Neural crest cell (in vitro differentiated cells): ENCODE data around the gene RNASEH2B. TPM values are rescaled to one million over a fixed set of nuclear protein-coding genes. Genes with fewer than 3 reads are reported as not detected.

Source experiments
- DNase-seq: peaks from one replicate; pipeline ENCODE4 v3.0.0; 2021; ENCODE audit warnings: low read depth, mixed read lengths, low spot score
- H3K27ac Mint-ChIP-seq: one replicate; pipeline ENCODE4 v1.8.0; 2021; ENCODE audit warnings: mild to moderate bottlenecking, mixed read lengths; ENCODE audit not compliant: unreplicated experiment
- H3K27me3 Mint-ChIP-seq: 2 replicates; pipeline ENCODE4 v1.8.0; 2021; ENCODE audit warnings: low read depth, mild to moderate bottlenecking, mixed read lengths
- H3K36me3 Mint-ChIP-seq: 2 replicates; pipeline ENCODE4 v1.8.0; 2021; ENCODE audit warnings: low read depth, mild to moderate bottlenecking, mixed read lengths
- H3K4me1 Mint-ChIP-seq: 2 replicates; pipeline ENCODE4 v1.8.0; 2021; ENCODE audit warnings: mixed read lengths
- H3K4me3 Mint-ChIP-seq: one replicate; pipeline ENCODE4 v1.8.0; 2021; ENCODE audit warnings: mild to moderate bottlenecking, mixed read lengths
- H3K9me3 Mint-ChIP-seq: 2 replicates; pipeline ENCODE4 v1.8.0; 2021; ENCODE audit warnings: mixed read lengths
- CTCF ChIP-seq: fragments of 200-600 bp; sonication (generic); conservative IDR thresholded peaks from 2 replicates; pipeline ENCODE4 v1.5.0; 2021; ENCODE audit warnings: antibody characterized with exemption, mild to moderate bottlenecking
- total RNA-seq: library from RNA; stranded (reverse); gene quantifications from 2 replicates; pipeline ENCODE4 v1.2.1, GENCODE V29; 2021

The RNASEH2B gene
- total RNA-seq, 1 donor from 2014 or later, result 53.2 TPM

- H3K27ac Mint-ChIP-seq, result no peak overlapping the region
- H3K4me3 Mint-ChIP-seq, result no peak overlapping the region
- H3K36me3 Mint-ChIP-seq, result peaks cover 3% of the 10 kb centered on the region
- peaks cover 5% of the 10 kb centered on the region for H3K4me1 Mint-ChIP-seq
- no peaks in the 10 kb centered on the region for H3K27me3 Mint-ChIP-seq
- no peak for TF ChIP-seq CTCF
- peaks cover 4% of the 10 kb centered on the region for H3K9me3 Mint-ChIP-seq
- DNase-seq, result no peak
Measured at GRCh38 chr13:50873467-50873866, 36.1 kb upstream of the RNASEH2B start.

GRCh38 chr13:50873991-50874390, 35.6 kb upstream of the RNASEH2B start:
- Mint-ChIP-seq H3K36me3 (peaks cover 3% of the 10 kb centered on the region), H3K4me3 (no peak overlapping the region), H3K9me3 (peaks cover 4% of the 10 kb centered on the region), H3K27ac (peak overlapping the region; percentile 22), H3K27me3 (no peaks in the 10 kb centered on the region), H3K4me1 (peaks cover 5% of the 10 kb centered on the region)
- no peak for DNase-seq
- no peak for TF ChIP-seq CTCF

- Mint-ChIP-seq H3K27me3 (no peaks in the 10 kb centered on the region), H3K4me3 (no peak overlapping the region), H3K36me3 (peaks cover 2% of the 10 kb centered on the region), H3K4me1 (no peaks in the 10 kb centered on the region), H3K27ac (no peak overlapping the region), H3K9me3 (peaks cover 2% of the 10 kb centered on the region)
- no peak for TF ChIP-seq CTCF
- no peak for DNase-seq
Measured at GRCh38 chr13:50882816-50883435, 26.7 kb upstream of the RNASEH2B start.

- Mint-ChIP-seq H3K27ac (no peak overlapping the region), H3K27me3 (no peaks in the 10 kb centered on the region), H3K9me3 (peaks cover 2% of the 10 kb centered on the region), H3K4me3 (no peak overlapping the region), H3K36me3 (peaks cover 2% of the 10 kb centered on the region), H3K4me1 (no peaks in the 10 kb centered on the region)
- DNase-seq, result no peak
- TF ChIP-seq CTCF, result no peak
Measured at GRCh38 chr13:50883728-50884127, 25.9 kb upstream of the RNASEH2B start.

GRCh38 chr13:50884265-50884664, 25.3 kb upstream of the RNASEH2B start:
- Mint-ChIP-seq H3K4me3 (no peak overlapping the region), H3K36me3 (peaks cover 2% of the 10 kb centered on the region), H3K4me1 (no peaks in the 10 kb centered on the region), H3K27me3 (no peaks in the 10 kb centered on the region), H3K9me3 (peaks cover 2% of the 10 kb centered on the region), H3K27ac (no peak overlapping the region)
- no peak for TF ChIP-seq CTCF
- DNase-seq, result no peak
